Progenitor cell of endocrine pancreas (in vitro differentiated cells): ENCODE data around the gene SORCS2. TPM values are rescaled to one million over a fixed set of nuclear protein-coding genes. Genes with fewer than 3 reads are reported as not detected.

ENCODE experiments used
- DNase-seq: peaks from one replicate; pipeline ENCODE4 v3.0.0; 2021; ENCODE audit warnings: low spot score; ENCODE audit not compliant: unreplicated experiment
- H3K27ac Mint-ChIP-seq: 2 replicates; pipeline ENCODE4 v1.8.0; 2021; ENCODE audit warnings: mild to moderate bottlenecking, moderate library complexity, mixed read lengths
- H3K27me3 Mint-ChIP-seq: 2 replicates; pipeline ENCODE4 v1.8.0; 2021; ENCODE audit warnings: mixed read lengths
- H3K36me3 Mint-ChIP-seq: 2 replicates; pipeline ENCODE4 v1.8.0; 2022; ENCODE audit warnings: mixed read lengths; ENCODE audit not compliant: insufficient read depth
- H3K4me1 Mint-ChIP-seq: 2 replicates; pipeline ENCODE4 v1.8.0; 2021; ENCODE audit warnings: low read depth, mixed read lengths
- H3K4me3 Mint-ChIP-seq: 2 replicates; pipeline ENCODE4 v1.8.0; 2021; ENCODE audit warnings: low read depth, mild to moderate bottlenecking, moderate library complexity, mixed read lengths
- H3K9me3 Mint-ChIP-seq: 2 replicates; pipeline ENCODE4 v1.8.0; 2021; ENCODE audit warnings: low read depth, mixed read lengths
- CTCF ChIP-seq: fragments of 200-600 bp; sonication (generic); IDR thresholded peaks from one replicate; pipeline ENCODE4 v1.5.0; 2021; ENCODE audit warnings: antibody characterized with exemption, mild to moderate bottlenecking; ENCODE audit not compliant: unreplicated experiment
- total RNA-seq: library from RNA; stranded (reverse); gene quantifications from 2 replicates; pipeline ENCODE4 v1.2.1, GENCODE V29; 2021

The SORCS2 gene
- total RNA-seq, 1 donor from 2014 or later, result 2.2 TPM

- Mint-ChIP-seq H3K27me3 (peaks cover 53% of the 10 kb centered on the region), H3K4me3 (no peak overlapping the region), H3K36me3 (peaks cover 1% of the 10 kb centered on the region), H3K27ac (no peak overlapping the region), H3K9me3 (no peaks in the 10 kb centered on the region), H3K4me1 (peaks cover 9% of the 10 kb centered on the region)
- no peak for DNase-seq
- TF ChIP-seq CTCF, result peak; percentile 58
These were observed 6.3 kb upstream of the SORCS2 start for GRCh38 chr4:7186031-7186430.

GRCh38 chr4:7186516-7187167 is 5.7 kb upstream of the SORCS2 start:
- no peak for TF ChIP-seq CTCF
- Mint-ChIP-seq H3K4me1 (peaks cover 9% of the 10 kb centered on the region), H3K27ac (no peak overlapping the region), H3K36me3 (peaks cover 1% of the 10 kb centered on the region), H3K4me3 (no peak overlapping the region), H3K27me3 (peaks cover 55% of the 10 kb centered on the region), H3K9me3 (no peaks in the 10 kb centered on the region)
- DNase-seq, result no peak

GRCh38 chr4:7187168-7187535 is 5.2 kb upstream of the SORCS2 start:
- Mint-ChIP-seq H3K27me3 (peaks cover 57% of the 10 kb centered on the region), H3K27ac (no peak overlapping the region), H3K36me3 (peaks cover 1% of the 10 kb centered on the region)

GRCh38 chr4:7187691-7188090 is 4.6 kb upstream of the SORCS2 start:
- H3K36me3 Mint-ChIP-seq, result peaks cover 1% of the 10 kb centered on the region
- H3K9me3 Mint-ChIP-seq, result no peaks in the 10 kb centered on the region
- no peak overlapping the region for H3K27ac Mint-ChIP-seq
- H3K4me3 Mint-ChIP-seq, result no peak overlapping the region
- H3K4me1 Mint-ChIP-seq, result peaks cover 9% of the 10 kb centered on the region
- no peak for DNase-seq
- TF ChIP-seq CTCF, result no peak
- peaks cover 55% of the 10 kb centered on the region for H3K27me3 Mint-ChIP-seq

More at GRCh38 chr4:7187168-7187535, 5.2 kb upstream of the SORCS2 start:
- Mint-ChIP-seq H3K4me1 (peaks cover 9% of the 10 kb centered on the region), H3K9me3 (no peaks in the 10 kb centered on the region), H3K4me3 (no peak overlapping the region)
- TF ChIP-seq CTCF, result no peak
- DNase-seq, result no peak

GRCh38 chr4:7189066-7189465 is 3.3 kb upstream of the SORCS2 start:
- peaks cover 56% of the 10 kb centered on the region for H3K27me3 Mint-ChIP-seq
- DNase-seq, result no peak
- H3K36me3 Mint-ChIP-seq, result no peaks in the 10 kb centered on the region
- H3K27ac Mint-ChIP-seq, result no peak overlapping the region
- H3K9me3 Mint-ChIP-seq, result no peaks in the 10 kb centered on the region
- no peak for TF ChIP-seq CTCF
- H3K4me1 Mint-ChIP-seq, result peaks cover 9% of the 10 kb centered on the region
- H3K4me3 Mint-ChIP-seq, result no peak overlapping the region
